Fibroblast of lung (primary cell): ENCODE results near the gene SLAMF9.

Experiments used
- CTCF ChIP-seq, 2 donors: IDR thresholded peaks in 1 of 2; conservative IDR thresholded peaks in 1 of 2; 1 replicate in 1 of 2; 2 replicates in 1 of 2; pipeline ENCODE4 v1.5.1; 2011 to 2012; ENCODE audit warnings: low read length in 2 of 2, control low read depth in 1 of 2, inconsistent platforms in 1 of 2, low read depth in 1 of 2, mild to moderate bottlenecking in 1 of 2
- EZH2 ChIP-seq: IDR thresholded peaks from 2 replicates; pipeline ENCODE4 v1.5.1; 2012; ENCODE audit warnings: low read length, control low read depth, mild to moderate bottlenecking; ENCODE audit errors: missing control alignments

GRCh38 chr1:159902541-159902940 lies 51.5 kb downstream of the SLAMF9 start:
- TF ChIP-seq CTCF (conservative IDR thresholded peaks at IDR 0.05 in 1 of 2, IDR thresholded peaks at IDR 0.05 in 1 of 2; ENCODE audit: low read depth in 1 of 2, low read length in 2 of 2) (no peak), EZH2 (no peak)
